ENCODE results near the gene PRTFDC1. TPM values are rescaled to one million over a fixed set of nuclear protein-coding genes. Genes with fewer than 3 reads are reported as not detected.

Gene PRTFDC1
- polyA plus RNA-seq, 1 donor (not counting 4 experiments of a cell fraction or from before 2014, with no cell fraction given) = 2.2 TPM

GRCh38 chr10:24865783-24866182 lies 86.6 kb downstream of the PRTFDC1 start:
- Histone ChIP-seq H3K36me3 (ENCODE audit: control insufficient read depth in 2 of 2, extremely low read depth in 1 of 2, insufficient read depth in 2 of 2, low read length in 2 of 2) (no peaks in the 10 kb centered on the region), H3K9ac (ENCODE audit: control insufficient read depth, extremely low read depth, insufficient read depth, low read length) (no peak overlapping the region), H3K9me3 (ENCODE audit: control insufficient read depth, low read depth, low read length) (no peaks in the 10 kb centered on the region), H3K4me3 (ENCODE audit: control insufficient read depth in 2 of 3, extremely low read depth in 1 of 3, insufficient read depth in 2 of 3, low read depth in 1 of 3, low read length in 3 of 3) (no peak overlapping the region), H4K20me1 (ENCODE audit: control insufficient read depth, extremely low read depth, insufficient read depth, low read length) (no peaks in the 10 kb centered on the region), H2AFZ (ENCODE audit: control insufficient read depth, low read length) (no peak overlapping the region), H3K27ac (ENCODE audit: control insufficient read depth, insufficient read depth, low read length) (no peak overlapping the region), H3K4me1 (ENCODE audit: control insufficient read depth, extremely low read depth, insufficient read depth, low read length) (peaks cover 31% of the 10 kb centered on the region), H3K79me2 (ENCODE audit: control insufficient read depth, insufficient read depth, low read length) (no peaks in the 10 kb centered on the region), H3K9me1 (ENCODE audit: control insufficient read depth, extremely low read depth, insufficient read depth, low read length) (no peaks in the 10 kb centered on the region), H3K4me2 (ENCODE audit: control insufficient read depth, extremely low read depth, insufficient read depth, low read depth, low read length) (peak overlapping the region; percentile 13), H3K27me3 (ENCODE audit: control insufficient read depth, extremely low read depth, insufficient read depth, low read length) (no peaks in the 10 kb centered on the region)
- dilution Hi-C loops (cut with MboI; ENCODE audit: extremely low pct_ligation_motif_present, low sequenced_read_pairs) = no loop called here
- DNase-seq (ENCODE audit: low read depth, low spot score) = no peak
- TF ChIP-seq CTCF (optimal IDR thresholded peaks at IDR 0.05 in 1 of 3, IDR thresholded peaks at IDR 0.05 in 1 of 3, conservative IDR thresholded peaks at IDR 0.05 in 1 of 3; ENCODE audit: extremely low read depth in 1 of 3, insufficient read depth in 2 of 3, low read length in 3 of 3) (no peak), EZH2 (IDR thresholded peaks at IDR 0.05; ENCODE audit: low read length) (no peak)
- no peak for FAIRE-seq

- H3K9me1 ChIP-seq (ENCODE audit: control insufficient read depth, extremely low read depth, insufficient read depth, low read length) = no peaks in the 10 kb centered on the region
- dilution Hi-C loops (cut with MboI; ENCODE audit: extremely low pct_ligation_motif_present, low sequenced_read_pairs) = no loop called here
- no peaks in the 10 kb centered on the region for H3K79me2 ChIP-seq (ENCODE audit: control insufficient read depth, insufficient read depth, low read length)
- no peak for FAIRE-seq
- H3K4me2 ChIP-seq (ENCODE audit: control insufficient read depth, extremely low read depth, insufficient read depth, low read depth, low read length) = no peak overlapping the region
- H3K4me1 ChIP-seq (ENCODE audit: control insufficient read depth, extremely low read depth, insufficient read depth, low read length) = peaks cover 34% of the 10 kb centered on the region
- TF ChIP-seq EZH2 (IDR thresholded peaks at IDR 0.05; ENCODE audit: low read length) (no peak), CTCF (optimal IDR thresholded peaks at IDR 0.05 in 1 of 3, IDR thresholded peaks at IDR 0.05 in 1 of 3, conservative IDR thresholded peaks at IDR 0.05 in 1 of 3; ENCODE audit: extremely low read depth in 1 of 3, insufficient read depth in 2 of 3, low read length in 3 of 3) (no peak)
- H4K20me1 ChIP-seq (ENCODE audit: control insufficient read depth, extremely low read depth, insufficient read depth, low read length) = no peaks in the 10 kb centered on the region
- no peaks in the 10 kb centered on the region for H3K27me3 ChIP-seq (ENCODE audit: control insufficient read depth, extremely low read depth, insufficient read depth, low read length)
- DNase-seq (ENCODE audit: low read depth, low spot score) = no peak
- no peak overlapping the region for H2AFZ ChIP-seq (ENCODE audit: control insufficient read depth, low read length)
- no peak overlapping the region for H3K27ac ChIP-seq (ENCODE audit: control insufficient read depth, insufficient read depth, low read length)
- H3K4me3 ChIP-seq (ENCODE audit: control insufficient read depth in 2 of 3, extremely low read depth in 1 of 3, insufficient read depth in 2 of 3, low read depth in 1 of 3, low read length in 3 of 3) = no peak overlapping the region
- H3K36me3 ChIP-seq (ENCODE audit: control insufficient read depth in 2 of 2, extremely low read depth in 1 of 2, insufficient read depth in 2 of 2, low read length in 2 of 2) = no peaks in the 10 kb centered on the region
- H3K9me3 ChIP-seq (ENCODE audit: control insufficient read depth, low read depth, low read length) = no peaks in the 10 kb centered on the region
- H3K9ac ChIP-seq (ENCODE audit: control insufficient read depth, extremely low read depth, insufficient read depth, low read length) = no peak overlapping the region
These were observed 89.8 kb downstream of the PRTFDC1 start for GRCh38 chr10:24862589-24862988.
